Activated T-helper 1 cell treated with anti-CD3 and anti-CD28 coated beads, Interleukin-12 subunit alpha, Interleukin-12 subunit beta, Interleukin-2, Interleukin-4 antibody, amounts not matched to agents 30 ng/mL and 10 ng/mL and 1 ng/mL, durations not matched to agents 14 hours and 24 hours and 36 hours (primary cell): ENCODE data around the gene WBP1L. TPM values are rescaled to one million over a fixed set of nuclear protein-coding genes. Genes with fewer than 3 reads are reported as not detected.
"Not testable (repeated sequence)": the region's sequence is repeated elsewhere in the genome, so short reads cannot be mapped to it uniquely, and the experiment has no call there.

Experiments used
- DNase-seq: peaks from one replicate; pipeline ENCODE4 v3.0.0; 2021; ENCODE audit warnings: low spot score
- H3K27ac Mint-ChIP-seq: one replicate; pipeline ENCODE4 v1.8.0; 2021; ENCODE audit warnings: mild to moderate bottlenecking, mixed read lengths
- H3K27me3 Mint-ChIP-seq: one replicate; pipeline ENCODE4 v1.8.0; 2022; ENCODE audit warnings: mild to moderate bottlenecking, moderate library complexity, mixed read lengths; ENCODE audit not compliant: insufficient read depth
- H3K36me3 Mint-ChIP-seq: one replicate; pipeline ENCODE4 v1.8.0; 2021; ENCODE audit warnings: low read depth, mixed read lengths
- H3K4me1 Mint-ChIP-seq: one replicate; pipeline ENCODE4 v1.8.0; 2021; ENCODE audit warnings: low read depth, mixed read lengths
- H3K4me3 Mint-ChIP-seq: one replicate; pipeline ENCODE4 v1.8.0; 2021; ENCODE audit warnings: mild to moderate bottlenecking, moderate library complexity, mixed read lengths
- H3K9me3 Mint-ChIP-seq: one replicate; pipeline ENCODE4 v1.8.0; 2021; ENCODE audit warnings: mixed read lengths
- intact Hi-C: fragments of 100-400 bp; cut with micrococcal nuclease; formaldehyde crosslinking; loops from one replicate; pipeline ENCODE4 v1.15.1; 2024
- total RNA-seq: library from RNA; stranded (reverse); gene quantifications from 2 replicates; pipeline ENCODE4 v1.2.3, GENCODE V29; 2022

Gene WBP1L
- total RNA-seq, 1 donor from 2014 or later = 19.4 TPM

GRCh38 chr10:102832987-102833386 is 89.2 kb downstream of the WBP1L start:
- intact Hi-C loops = no loop called here
- no peak for DNase-seq
- Mint-ChIP-seq H3K4me1 (peaks cover 7% of the 10 kb centered on the region), H3K27ac (no peak overlapping the region), H3K36me3 (no peaks in the 10 kb centered on the region), H3K9me3 (peaks cover 2% of the 10 kb centered on the region), H3K4me3 (no peak overlapping the region), H3K27me3 (peaks cover 6% of the 10 kb centered on the region)

- H3K9me3 Mint-ChIP-seq = peaks cover 6% of the 10 kb centered on the region
- no peak overlapping the region for H3K4me3 Mint-ChIP-seq
- H3K4me1 Mint-ChIP-seq = peaks cover 7% of the 10 kb centered on the region
- no peak for DNase-seq
- no peaks in the 10 kb centered on the region for H3K36me3 Mint-ChIP-seq
- H3K27ac Mint-ChIP-seq = no peak overlapping the region
- intact Hi-C loops = loop anchor here (2.0 kb wide), 1 partner anchor 649 kb away; no protein-coding TSS in a partner anchor
- peaks cover 12% of the 10 kb centered on the region for H3K27me3 Mint-ChIP-seq
These were observed 90.4 kb downstream of the WBP1L start for GRCh38 chr10:102834143-102834542.

- H3K4me3 Mint-ChIP-seq = no peak overlapping the region
- no peaks in the 10 kb centered on the region for H3K36me3 Mint-ChIP-seq
- intact Hi-C loops = loop anchor here (1.0 to 5.0 kb wide), 7 partner anchors 66 to 648 kb away; no protein-coding TSS in a partner anchor
- H3K4me1 Mint-ChIP-seq = peaks cover 7% of the 10 kb centered on the region
- DNase-seq = peak; percentile 63
- H3K27me3 Mint-ChIP-seq = peaks cover 12% of the 10 kb centered on the region
- no peak overlapping the region for H3K27ac Mint-ChIP-seq
- H3K9me3 Mint-ChIP-seq = peaks cover 6% of the 10 kb centered on the region
These were observed 91.3 kb downstream of the WBP1L start for GRCh38 chr10:102835007-102835482.

- no peak within 1 kb of the TSS for H3K4me3 Mint-ChIP-seq
- no peaks in the 10 kb centered on the region for H3K36me3 Mint-ChIP-seq
- no peak within 1 kb of the TSS for H3K27ac Mint-ChIP-seq
- H3K4me1 Mint-ChIP-seq = peaks cover 7% of the 10 kb centered on the region
- peaks cover 8% of the 10 kb centered on the region for H3K27me3 Mint-ChIP-seq
- DNase-seq = no peak
- peaks cover 6% of the 10 kb centered on the region for H3K9me3 Mint-ChIP-seq
- intact Hi-C loops = loop anchor here (5.0 kb wide), 1 partner anchor 110 kb away; no protein-coding TSS in a partner anchor
These were observed 93.5 kb downstream of the WBP1L start, which contains the start of gene CYP17A1 for GRCh38 chr10:102837230-102837721. Gene CYP17A1, minus strand, starts transcription at chr10:102837413. Its CDS starts 52 bp downstream, at chr10:102837361.

- H3K27me3 Mint-ChIP-seq = peaks cover 12% of the 10 kb centered on the region
- H3K27ac Mint-ChIP-seq, H3K4me1 Mint-ChIP-seq, DNase-seq, H3K9me3 Mint-ChIP-seq, H3K36me3 Mint-ChIP-seq, H3K4me3 Mint-ChIP-seq: not testable (repeated sequence)
- intact Hi-C loops = loop anchor here (5.0 kb wide), 1 partner anchor 111 kb away; no protein-coding TSS in a partner anchor
These were observed 94.7 kb downstream of the WBP1L start for GRCh38 chr10:102838276-102838927.

GRCh38 chr10:102841827-102842345 is 98.1 kb downstream of the WBP1L start:
- intact Hi-C loops = no loop called here
- Mint-ChIP-seq H3K27me3 (peaks cover 12% of the 10 kb centered on the region), H3K4me3 (no peak overlapping the region), H3K27ac (no peak overlapping the region), H3K4me1 (no peaks in the 10 kb centered on the region), H3K36me3 (no peaks in the 10 kb centered on the region), H3K9me3 (peaks cover 6% of the 10 kb centered on the region)
- DNase-seq = no peak

GRCh38 chr10:102843139-102843538 is 99.4 kb downstream of the WBP1L start:
- H3K27ac Mint-ChIP-seq, intact Hi-C loops, DNase-seq, H3K9me3 Mint-ChIP-seq, H3K27me3 Mint-ChIP-seq, H3K36me3 Mint-ChIP-seq, H3K4me1 Mint-ChIP-seq, H3K4me3 Mint-ChIP-seq: not testable (repeated sequence)

- H3K9me3 Mint-ChIP-seq, H3K36me3 Mint-ChIP-seq, H3K27ac Mint-ChIP-seq, H3K4me1 Mint-ChIP-seq, H3K27me3 Mint-ChIP-seq, intact Hi-C loops, DNase-seq, H3K4me3 Mint-ChIP-seq: not testable (repeated sequence)
These were observed 100.5 kb downstream of the WBP1L start for GRCh38 chr10:102844190-102844776.

GRCh38 chr10:102845352-102845902 is 101.7 kb downstream of the WBP1L start:
- no peak overlapping the region for H3K4me3 Mint-ChIP-seq
- no peak for DNase-seq
- H3K4me1 Mint-ChIP-seq = no peaks in the 10 kb centered on the region
- H3K9me3 Mint-ChIP-seq = no peaks in the 10 kb centered on the region
- H3K27me3 Mint-ChIP-seq = peaks cover 4% of the 10 kb centered on the region
- intact Hi-C loops = no loop called here
- no peaks in the 10 kb centered on the region for H3K36me3 Mint-ChIP-seq
- no peak overlapping the region for H3K27ac Mint-ChIP-seq

GRCh38 chr10:102850025-102850518 is 106.3 kb downstream of the WBP1L start:
- Mint-ChIP-seq H3K4me3 (no peak overlapping the region), H3K4me1 (no peaks in the 10 kb centered on the region), H3K27me3 (no peaks in the 10 kb centered on the region), H3K27ac (no peak overlapping the region), H3K9me3 (no peaks in the 10 kb centered on the region), H3K36me3 (no peaks in the 10 kb centered on the region)
- intact Hi-C loops = loop anchor here (10.0 kb wide), 1 partner anchor 785 kb away; the partner anchor contains the start of gene HPS6
- DNase-seq = no peak

- not testable (repeated sequence) for H3K27me3 Mint-ChIP-seq, DNase-seq, H3K4me3 Mint-ChIP-seq, H3K27ac Mint-ChIP-seq, H3K36me3 Mint-ChIP-seq, H3K9me3 Mint-ChIP-seq
- peaks cover 19% of the 10 kb centered on the region for H3K4me1 Mint-ChIP-seq
- intact Hi-C loops = loop anchor here (10.0 kb wide), 1 partner anchor 788 kb away; the partner anchor contains the start of gene HPS6
These were observed 109.5 kb downstream of the WBP1L start for GRCh38 chr10:102853237-102853636.

GRCh38 chr10:102855731-102856436 is 112.1 kb downstream of the WBP1L start:
- H3K9me3 Mint-ChIP-seq, H3K27me3 Mint-ChIP-seq, H3K36me3 Mint-ChIP-seq, H3K27ac Mint-ChIP-seq, DNase-seq: not testable (repeated sequence)
- peak overlapping the region; percentile 26 for H3K4me3 Mint-ChIP-seq
- H3K4me1 Mint-ChIP-seq = peaks cover 19% of the 10 kb centered on the region
- intact Hi-C loops = loop anchor here (2.0 to 10.0 kb wide), 3 partner anchors 337 to 791 kb away; partner anchors contain the start of genes ACTR1A, HPS6, NT5C2 and SUFU
